PC-3 (cell line): Measurements from ENCODE around the gene KIF3A. TPM values are rescaled to one million over a fixed set of nuclear protein-coding genes. Genes with fewer than 3 reads are reported as not detected.

ENCODE experiments used
- ATAC-seq: fragments of 200-7000 bp; cut with Tn5 transposase; 2 replicates; pipeline ENCODE4 v1.9.1; 2020; ENCODE audit warnings: mild to moderate bottlenecking, moderate library complexity
- BruUV-seq: library from RNA; stranded (reverse); fragments of 400-500 nt; replicated peaks from 2 replicates; lab custom pipeline; 2021; lab: Mats Ljungman, UMichigan
- CTCF ChIA-PET: fragments of 300-600 bp; sonication (Branson Sonifier 250); formaldehyde crosslinking; loops from one replicate; lab custom pipeline; 2022; ENCODE audit warnings: antibody characterized with exemption; lab: Charles Lee
- POLR2A ChIA-PET: fragments of 300-600 bp; sonication (Branson Sonifier 250); formaldehyde crosslinking; loops from one replicate; lab custom pipeline; 2022; ENCODE audit warnings: antibody characterized with exemption; ENCODE audit not compliant: unreplicated experiment; lab: Charles Lee
- DNase-seq: peaks from one replicate; pipeline ENCODE4 v3.0.0-alpha.2; 2015
- H2AFZ ChIP-seq: fragments of 300-600 bp; sonication (generic); 2 replicates; pipeline ENCODE4 v1.6.0; 2016; ENCODE audit warnings: antibody characterized with exemption, low read length
- H3F3A ChIP-seq: fragments of 300-600 bp; sonication (generic); one replicate; pipeline ENCODE4 v1.6.0; 2017; ENCODE audit warnings: antibody characterized with exemption, low read length, control low read depth, mild to moderate bottlenecking; ENCODE audit not compliant: unreplicated experiment
- H3K27ac ChIP-seq: fragments of 300-600 bp; sonication (generic); 2 replicates; pipeline ENCODE4 v1.5.1; 2016; ENCODE audit warnings: mild to moderate bottlenecking, low read length
- H3K27me3 ChIP-seq: fragments of 300-600 bp; sonication (generic); 2 replicates; pipeline ENCODE4 v1.6.1; 2016; ENCODE audit warnings: low read length, mixed read lengths
- H3K36me3 ChIP-seq: fragments of 300-600 bp; sonication (generic); 2 replicates; pipeline ENCODE4 v1.6.1; 2016; ENCODE audit warnings: low read depth, mixed run types, low read length, mixed read lengths
- H3K4me1 ChIP-seq: fragments of 300-600 bp; sonication (generic); 2 replicates; pipeline ENCODE4 v1.5.1; 2016; ENCODE audit warnings: low read length; ENCODE audit not compliant: insufficient read depth
- H3K4me2 ChIP-seq: fragments of 300-600 bp; sonication (generic); 2 replicates; pipeline ENCODE4 v1.6.0; 2016; ENCODE audit warnings: low read length
- H3K4me3 ChIP-seq: fragments of 300-600 bp; sonication (generic); 2 replicates; pipeline ENCODE4 v1.5.1; 2016; ENCODE audit warnings: mild to moderate bottlenecking, low read length, mixed read lengths
- H3K79me2 ChIP-seq: fragments of 300-600 bp; sonication (generic); 2 replicates; pipeline ENCODE4 v1.6.1; 2017; ENCODE audit warnings: low read length, mixed read lengths
- H3K9ac ChIP-seq: fragments of 300-600 bp; sonication (generic); 2 replicates; pipeline ENCODE4 v1.6.0; 2016; ENCODE audit warnings: mild to moderate bottlenecking, low read length
- H3K9me2 ChIP-seq: fragments of 300-600 bp; sonication (generic); replicated peaks from 2 replicates; pipeline ENCODE4 v1.6.1; 2016; ENCODE audit warnings: mixed run types, low read length, mixed read lengths
- H3K9me3 ChIP-seq: fragments of 300-600 bp; sonication (generic); 2 replicates; pipeline ENCODE4 v1.6.1; 2016; ENCODE audit warnings: low read length, mixed read lengths
- H4K20me1 ChIP-seq: fragments of 300-600 bp; sonication (generic); 2 replicates; pipeline ENCODE4 v1.6.1; 2016; ENCODE audit warnings: low read length, mixed read lengths
- CTCF ChIP-seq: fragments of 300-600 bp; sonication (generic); conservative IDR thresholded peaks from 2 replicates; pipeline ENCODE4 v1.5.1; 2017; ENCODE audit warnings: antibody characterized with exemption, low read depth, mild to moderate bottlenecking, low read length
- EZH2 ChIP-seq: fragments of 300-600 bp; sonication (generic); IDR thresholded peaks from one replicate; pipeline ENCODE4 v1.6.1; 2017; ENCODE audit warnings: antibody characterized with exemption, mild to moderate bottlenecking, low read length; ENCODE audit not compliant: unreplicated experiment
- EZH2phosphoT487 ChIP-seq: fragments of 300-600 bp; sonication (generic); IDR thresholded peaks from 2 replicates; pipeline ENCODE4 v1.6.1; 2018; ENCODE audit warnings: mild to moderate bottlenecking, antibody characterized with exemption, low read length, borderline replicate concordance
- intact Hi-C: fragments of 100-400 bp; cut with micrococcal nuclease; formaldehyde crosslinking; loops from 2 replicates; pipeline ENCODE4 v1.9.0; 2023
- total RNA-seq: library from RNA; depleted of rRNA; stranded (reverse); fragments of >200 nt; gene quantifications from 2 replicates; pipeline ENCODE4 v1.2.3, GENCODE V29; 2014

The KIF3A gene
- total RNA-seq, 1 experiment from 2014 or later: 5.7 TPM

GRCh38 chr5:132669966-132670882 is 67.1 kb downstream of the KIF3A start:
- no peak overlapping the region for H3K27ac ChIP-seq
- ATAC-seq (no peak), DNase-seq (no peak)
- H3K79me2 ChIP-seq: no peaks in the 10 kb centered on the region
- H3K27me3 ChIP-seq: no peaks in the 10 kb centered on the region
- ChIA-PET CTCF (no interaction called here), POLR2A (no interaction called here)
- no peaks in the 10 kb centered on the region for H3F3A ChIP-seq
- H4K20me1 ChIP-seq: no peaks in the 10 kb centered on the region
- H3K4me2 ChIP-seq: no peak overlapping the region
- H3K9me2 ChIP-seq: no peaks in the 10 kb centered on the region
- no peak for TF ChIP-seq EZH2phosphoT487
- TF ChIP-seq CTCF: no peak
- TF ChIP-seq EZH2: no peak
- BruUV-seq: no TSS peak
- intact Hi-C loops: no loop called here
- no peaks in the 10 kb centered on the region for H3K9me3 ChIP-seq
- H3K9ac ChIP-seq: no peak overlapping the region
- H2AFZ ChIP-seq: no peak overlapping the region
- no peaks in the 10 kb centered on the region for H3K36me3 ChIP-seq
- peaks cover 15% of the 10 kb centered on the region for H3K4me1 ChIP-seq
- H3K4me3 ChIP-seq: no peak overlapping the region

GRCh38 chr5:132669455-132669820 is 67.9 kb downstream of the KIF3A start:
- H3K27me3 ChIP-seq: no peaks in the 10 kb centered on the region
- H2AFZ ChIP-seq: no peak overlapping the region
- ChIA-PET POLR2A (no interaction called here), CTCF (no interaction called here)
- no peaks in the 10 kb centered on the region for H3K79me2 ChIP-seq
- DNase-seq (no peak), ATAC-seq (no peak)
- H3K4me2 ChIP-seq: no peak overlapping the region
- no peak overlapping the region for H3K9ac ChIP-seq
- TF ChIP-seq CTCF (no peak), EZH2phosphoT487 (no peak), EZH2 (no peak)
- H3K36me3 ChIP-seq: no peaks in the 10 kb centered on the region
- no peak overlapping the region for H3K4me3 ChIP-seq
- no peaks in the 10 kb centered on the region for H3K9me3 ChIP-seq
- intact Hi-C loops: no loop called here
- no peaks in the 10 kb centered on the region for H4K20me1 ChIP-seq
- no peak overlapping the region for H3K27ac ChIP-seq
- H3K4me1 ChIP-seq: peaks cover 8% of the 10 kb centered on the region
- H3K9me2 ChIP-seq: no peaks in the 10 kb centered on the region
- BruUV-seq: no TSS peak
- H3F3A ChIP-seq: no peaks in the 10 kb centered on the region
